ENCODE data around the gene LMAN2. TPM values are rescaled to one million over a fixed set of nuclear protein-coding genes. Genes with fewer than 3 reads are reported as not detected.

LMAN2 gene, protein sequence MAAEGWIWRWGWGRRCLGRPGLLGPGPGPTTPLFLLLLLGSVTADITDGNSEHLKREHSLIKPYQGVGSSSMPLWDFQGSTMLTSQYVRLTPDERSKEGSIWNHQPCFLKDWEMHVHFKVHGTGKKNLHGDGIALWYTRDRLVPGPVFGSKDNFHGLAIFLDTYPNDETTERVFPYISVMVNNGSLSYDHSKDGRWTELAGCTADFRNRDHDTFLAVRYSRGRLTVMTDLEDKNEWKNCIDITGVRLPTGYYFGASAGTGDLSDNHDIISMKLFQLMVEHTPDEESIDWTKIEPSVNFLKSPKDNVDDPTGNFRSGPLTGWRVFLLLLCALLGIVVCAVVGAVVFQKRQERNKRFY
- polyA plus RNA-seq (2013, experiment 1 of 2) = 179 TPM
- 188 TPM for polyA plus RNA-seq (2013, experiment 2 of 2)

DNA sequence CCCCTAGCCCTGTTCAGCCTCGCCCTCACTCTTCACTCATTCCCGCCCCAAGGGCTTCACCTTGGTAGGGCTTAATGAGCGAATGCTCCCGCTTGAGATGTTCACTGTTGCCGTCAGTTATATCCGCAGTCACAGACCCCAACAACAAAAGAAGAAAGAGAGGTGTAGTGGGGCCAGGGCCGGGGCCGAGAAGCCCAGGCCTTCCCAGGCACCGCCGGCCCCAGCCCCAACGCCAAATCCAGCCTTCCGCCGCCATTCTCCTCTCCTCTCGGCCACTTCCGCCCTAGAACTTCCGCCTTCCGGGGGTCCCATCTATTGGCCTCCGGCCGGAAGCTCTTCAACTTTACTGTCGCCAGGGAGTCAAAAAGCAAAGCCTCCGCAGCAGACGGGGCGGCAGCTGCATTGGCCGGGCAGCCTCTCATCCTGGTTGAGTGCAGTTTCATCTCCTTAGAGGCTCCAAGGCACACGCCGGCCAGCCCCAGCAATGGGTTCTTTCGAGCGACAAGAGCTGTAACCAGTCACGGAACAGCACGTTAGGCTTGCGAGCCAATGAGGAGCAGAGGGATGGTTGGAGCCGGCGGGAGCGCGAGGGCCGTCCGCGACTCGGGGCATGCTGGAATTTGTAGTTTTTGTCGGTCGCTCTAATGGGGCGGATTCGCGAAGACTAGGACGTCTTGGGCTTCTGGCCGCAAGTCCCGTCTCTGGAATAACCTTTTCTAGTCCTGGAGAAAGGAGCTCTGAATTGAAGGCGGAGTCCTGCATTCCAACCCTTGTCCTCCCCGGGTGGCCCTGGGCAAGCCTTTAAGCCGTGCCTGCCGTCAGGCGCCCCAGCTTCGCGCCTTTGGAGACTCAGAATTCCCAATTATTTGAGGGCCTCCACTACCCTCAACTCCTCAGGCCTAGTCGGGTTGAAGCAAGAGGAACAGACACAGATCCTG lies at the start of gene LMAN2:
Gene LMAN2 (minus strand): TSS at position 277 of the 938 bp plus-strand sequence. CDS start 21 bp downstream, at position 256.
- H3K9ac ChIP-seq (ENCODE audit: low read length) = peak within 1 kb of the TSS; percentile 96
- DNase-seq = peak; percentile 98
- peak within 1 kb of the TSS; percentile 75 for H4K5ac ChIP-seq (ENCODE audit: low read length)
- peak within 1 kb of the TSS; percentile 43 for H3K18ac ChIP-seq (ENCODE audit: low read length)
- H3K79me1 ChIP-seq (ENCODE audit: low read length) = peaks cover 24% of the 10 kb centered on the region
- peak within 1 kb of the TSS; percentile 99 for H3K56ac ChIP-seq (ENCODE audit: low read length)
- peak within 1 kb of the TSS; percentile 74 for H3K23ac ChIP-seq (ENCODE audit: low read length)
- H2BK15ac ChIP-seq (replicated peaks; ENCODE audit: low read depth) = no peak within 1 kb of the TSS
- peak within 1 kb of the TSS; percentile 99 for H3K4me3 ChIP-seq (ENCODE audit: low read length)
- peaks cover 33% of the 10 kb centered on the region for H3K79me2 ChIP-seq (ENCODE audit: control insufficient read depth, insufficient read depth, low read length)
- H3K4me1 ChIP-seq (ENCODE audit: control insufficient read depth, low read depth, low read length) = peaks cover 4% of the 10 kb centered on the region
- peak within 1 kb of the TSS; percentile 27 for H2BK5ac ChIP-seq (ENCODE audit: low read length)
- peak within 1 kb of the TSS; percentile 97 for H2AK5ac ChIP-seq (ENCODE audit: low read length)
- no peak within 1 kb of the TSS for H2BK120ac ChIP-seq (ENCODE audit: low read depth, low read length)
- no peaks in the 10 kb centered on the region for H3K27me3 ChIP-seq (ENCODE audit: insufficient read depth, low read length, poor library complexity)
- H3K27ac ChIP-seq (ENCODE audit: low read depth, low read length) = peak within 1 kb of the TSS; percentile 91
- WGBS (ENCODE audit: extremely low coverage, insufficient coverage, low lambda C conversion rate) = no CpG with 5 or more reads among the region's 55 CpGs
- H3K36me3 ChIP-seq (ENCODE audit: control insufficient read depth, insufficient read depth, low read length) = no peaks in the 10 kb centered on the region
- no peak within 1 kb of the TSS for H4K8ac ChIP-seq (ENCODE audit: low read depth, low read length)
- H3K4ac ChIP-seq (ENCODE audit: low read depth, low read length) = peak within 1 kb of the TSS; percentile 56
- H3K4me2 ChIP-seq (ENCODE audit: low read length) = peak within 1 kb of the TSS; percentile 98

DNA sequence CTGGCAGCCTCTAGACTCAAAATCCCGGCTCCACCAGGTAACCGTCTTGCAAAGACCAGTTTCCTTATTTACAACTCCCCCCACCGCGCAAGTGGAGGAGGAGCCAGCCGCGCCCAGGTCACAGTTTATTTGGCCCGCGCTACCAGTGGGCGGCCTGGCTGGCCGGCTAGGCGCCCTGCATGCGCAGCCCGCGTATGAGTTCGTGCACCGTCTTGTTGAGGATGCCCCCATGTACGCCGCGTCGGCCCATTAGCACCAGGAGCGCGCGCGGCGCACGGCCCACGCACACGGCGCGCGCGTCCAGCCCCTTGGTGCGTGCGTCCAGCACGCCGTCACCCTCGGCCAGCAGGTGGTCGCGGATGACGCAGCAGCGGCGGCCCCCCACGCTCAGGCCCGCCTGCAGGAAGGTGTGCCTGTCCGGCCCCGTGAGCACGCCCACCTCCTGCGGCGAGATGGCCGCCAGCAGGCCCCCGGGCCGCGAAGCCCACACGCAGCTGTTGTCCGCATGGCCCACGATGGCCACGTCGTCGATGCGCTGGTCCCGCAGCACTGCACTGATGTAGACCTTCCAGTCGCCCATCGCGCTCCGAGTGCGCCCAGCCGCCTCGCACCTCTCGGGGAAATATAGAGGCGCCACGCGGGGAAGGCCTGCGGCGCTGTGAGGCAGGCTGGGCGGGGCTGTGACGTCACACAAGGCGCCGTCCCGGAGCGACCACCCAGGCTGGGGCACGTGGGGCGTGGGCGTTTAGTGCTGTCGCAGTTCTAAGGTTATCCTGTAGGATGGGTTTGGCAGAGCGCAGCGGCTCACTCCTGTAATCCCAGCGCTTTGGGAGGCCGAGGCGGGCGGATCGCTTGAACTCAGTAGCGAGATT lies 48.8 kb upstream of the LMAN2 start, which contains the start of gene PFN3:
Gene PFN3 (minus strand): TSS at position 665 of the 872 bp plus-strand sequence. CDS start 85 bp downstream, at position 580.
- Histone ChIP-seq H3K23ac (ENCODE audit: low read length) (no peak within 1 kb of the TSS), H4K5ac (ENCODE audit: low read length) (no peak within 1 kb of the TSS)
- DNase-seq = no peak

DNA sequence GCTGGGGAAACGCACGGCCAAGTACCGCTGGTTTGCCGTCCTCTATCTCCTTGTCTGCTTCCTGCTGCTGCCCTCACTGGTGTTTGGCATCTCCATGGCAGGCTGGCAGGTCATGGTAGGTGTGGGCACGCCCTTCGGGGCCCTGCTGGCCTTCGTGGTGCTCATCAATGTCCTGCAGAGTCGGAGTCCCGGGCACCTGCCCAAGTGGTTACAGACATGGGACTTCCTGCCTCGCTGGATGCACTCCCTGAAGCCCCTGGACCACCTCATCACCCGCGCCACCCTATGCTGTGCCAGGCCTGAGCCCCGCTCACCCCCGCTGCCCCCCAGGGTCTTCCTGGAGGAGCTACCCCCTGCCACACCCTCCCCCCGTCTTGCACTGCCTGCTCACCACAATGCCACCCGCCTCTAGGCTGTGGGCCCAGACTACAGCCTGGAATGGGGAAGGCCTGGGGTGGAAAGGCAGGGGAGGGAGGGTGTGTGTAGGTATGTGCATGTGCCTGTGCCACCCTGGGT lies 46.5 kb upstream of the LMAN2 start:
- Histone ChIP-seq H3K23ac (ENCODE audit: low read length) (no peak overlapping the region), H3K4me3 (ENCODE audit: low read length) (no peak overlapping the region), H2AK5ac (ENCODE audit: low read length) (no peak overlapping the region), H3K4ac (ENCODE audit: low read depth, low read length) (no peak overlapping the region), H3K4me2 (ENCODE audit: low read length) (no peak overlapping the region), H3K79me2 (ENCODE audit: control insufficient read depth, insufficient read depth, low read length) (no peaks in the 10 kb centered on the region), H3K79me1 (ENCODE audit: low read length) (no peaks in the 10 kb centered on the region), H3K4me1 (ENCODE audit: control insufficient read depth, low read depth, low read length) (no peaks in the 10 kb centered on the region), H2BK5ac (ENCODE audit: low read length) (no peak overlapping the region), H3K56ac (ENCODE audit: low read length) (no peak overlapping the region), H2BK15ac (replicated peaks; ENCODE audit: low read depth) (no peak overlapping the region), H3K27ac (ENCODE audit: low read depth, low read length) (no peak overlapping the region), H3K27me3 (ENCODE audit: insufficient read depth, low read length, poor library complexity) (peaks cover 2% of the 10 kb centered on the region), H4K8ac (ENCODE audit: low read depth, low read length) (no peak overlapping the region), H3K36me3 (ENCODE audit: control insufficient read depth, insufficient read depth, low read length) (no peaks in the 10 kb centered on the region), H2BK120ac (ENCODE audit: low read depth, low read length) (no peak overlapping the region), H3K9ac (ENCODE audit: low read length) (no peak overlapping the region), H3K18ac (ENCODE audit: low read length) (no peak overlapping the region), H4K5ac (ENCODE audit: low read length) (no peak overlapping the region)
- no peak for DNase-seq
- no CpG with 5 or more reads among the region's 16 CpGs for WGBS (ENCODE audit: extremely low coverage, insufficient coverage, low lambda C conversion rate)

More for the DNA sequence above, 48.8 kb upstream of the LMAN2 start, which contains the start of gene PFN3:
- Histone ChIP-seq H3K36me3 (ENCODE audit: control insufficient read depth, insufficient read depth, low read length) (no peaks in the 10 kb centered on the region), H3K79me1 (ENCODE audit: low read length) (no peaks in the 10 kb centered on the region), H3K4me3 (ENCODE audit: low read length) (no peak within 1 kb of the TSS), H3K27me3 (ENCODE audit: insufficient read depth, low read length, poor library complexity) (peaks cover 2% of the 10 kb centered on the region), H3K18ac (ENCODE audit: low read length) (no peak within 1 kb of the TSS), H4K8ac (ENCODE audit: low read depth, low read length) (no peak within 1 kb of the TSS), H2AK5ac (ENCODE audit: low read length) (no peak within 1 kb of the TSS), H3K4me2 (ENCODE audit: low read length) (no peak within 1 kb of the TSS), H3K27ac (ENCODE audit: low read depth, low read length) (no peak within 1 kb of the TSS), H2BK120ac (ENCODE audit: low read depth, low read length) (no peak within 1 kb of the TSS), H2BK5ac (ENCODE audit: low read length) (no peak within 1 kb of the TSS), H2BK15ac (replicated peaks; ENCODE audit: low read depth) (no peak within 1 kb of the TSS), H3K9ac (ENCODE audit: low read length) (no peak within 1 kb of the TSS), H3K4me1 (ENCODE audit: control insufficient read depth, low read depth, low read length) (no peaks in the 10 kb centered on the region), H3K4ac (ENCODE audit: low read depth, low read length) (no peak within 1 kb of the TSS), H3K79me2 (ENCODE audit: control insufficient read depth, insufficient read depth, low read length) (no peaks in the 10 kb centered on the region), H3K56ac (ENCODE audit: low read length) (peak within 1 kb of the TSS; percentile 7)
- no CpG with 5 or more reads among the region's 92 CpGs for WGBS (ENCODE audit: extremely low coverage, insufficient coverage, low lambda C conversion rate)

DNA sequence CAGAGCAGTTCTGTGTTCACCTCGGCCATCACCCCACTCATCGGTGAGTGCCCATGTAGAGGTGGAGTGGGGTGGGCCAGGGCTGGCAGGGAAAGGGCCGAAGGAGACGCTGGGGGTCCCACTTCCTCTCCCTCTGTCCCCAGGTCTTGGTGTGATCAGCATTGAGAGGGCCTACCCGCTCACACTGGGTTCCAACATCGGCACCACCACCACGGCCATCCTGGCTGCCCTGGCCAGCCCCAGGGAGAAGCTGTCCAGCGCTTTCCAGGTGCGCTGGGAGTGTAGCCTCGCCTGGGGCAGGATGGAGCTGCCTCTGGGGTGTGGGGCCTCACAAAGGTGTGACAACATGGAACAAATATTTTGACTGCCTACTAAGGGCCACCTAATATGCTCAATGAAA lies 45.3 kb upstream of the LMAN2 start:
- WGBS (ENCODE audit: extremely low coverage, insufficient coverage, low lambda C conversion rate) = no CpG with 5 or more reads among the region's 10 CpGs

DNA sequence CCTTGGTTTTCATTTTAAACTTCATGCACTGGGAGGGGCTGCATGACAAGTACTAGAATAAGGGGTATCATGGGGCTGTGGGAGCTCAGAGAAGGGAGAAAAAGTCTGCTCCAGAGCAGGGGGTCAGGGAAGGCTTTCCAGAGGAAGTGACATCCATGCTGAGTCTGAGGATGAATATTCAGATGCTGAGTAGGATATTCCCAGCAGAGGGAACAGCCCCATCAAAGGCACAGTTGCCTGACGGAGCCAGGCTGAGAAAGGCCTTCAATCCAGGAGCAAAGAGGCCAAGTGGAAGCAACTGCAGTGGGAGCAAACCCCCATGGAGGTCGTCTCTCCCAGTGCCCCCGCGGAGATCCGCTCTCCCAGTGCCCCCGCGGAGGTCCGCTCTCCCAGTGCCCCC lies 44.6 kb upstream of the LMAN2 start:
- Histone ChIP-seq H3K4me1 (ENCODE audit: control insufficient read depth, low read depth, low read length) (no peaks in the 10 kb centered on the region), H4K5ac (ENCODE audit: low read length) (no peak overlapping the region), H3K4ac (ENCODE audit: low read depth, low read length) (no peak overlapping the region), H2BK120ac (ENCODE audit: low read depth, low read length) (no peak overlapping the region), H4K8ac (ENCODE audit: low read depth, low read length) (no peak overlapping the region), H3K79me1 (ENCODE audit: low read length) (no peaks in the 10 kb centered on the region), H3K27ac (ENCODE audit: low read depth, low read length) (no peak overlapping the region), H2BK5ac (ENCODE audit: low read length) (no peak overlapping the region), H3K56ac (ENCODE audit: low read length) (no peak overlapping the region), H2AK5ac (ENCODE audit: low read length) (no peak overlapping the region), H3K18ac (ENCODE audit: low read length) (no peak overlapping the region), H3K79me2 (ENCODE audit: control insufficient read depth, insufficient read depth, low read length) (no peaks in the 10 kb centered on the region), H2BK15ac (replicated peaks; ENCODE audit: low read depth) (no peak overlapping the region), H3K9ac (ENCODE audit: low read length) (no peak overlapping the region), H3K27me3 (ENCODE audit: insufficient read depth, low read length, poor library complexity) (no peaks in the 10 kb centered on the region), H3K36me3 (ENCODE audit: control insufficient read depth, insufficient read depth, low read length) (no peaks in the 10 kb centered on the region), H3K4me3 (ENCODE audit: low read length) (no peak overlapping the region), H3K4me2 (ENCODE audit: low read length) (no peak overlapping the region), H3K23ac (ENCODE audit: low read length) (no peak overlapping the region)
- no peak for DNase-seq
- no CpG with 5 or more reads among the region's 8 CpGs for WGBS (ENCODE audit: extremely low coverage, insufficient coverage, low lambda C conversion rate)

More for the DNA sequence above, 45.3 kb upstream of the LMAN2 start:
- Histone ChIP-seq H3K36me3 (ENCODE audit: control insufficient read depth, insufficient read depth, low read length) (no peaks in the 10 kb centered on the region), H3K27ac (ENCODE audit: low read depth, low read length) (no peak overlapping the region), H3K27me3 (ENCODE audit: insufficient read depth, low read length, poor library complexity) (peaks cover 2% of the 10 kb centered on the region), H3K4me1 (ENCODE audit: control insufficient read depth, low read depth, low read length) (no peaks in the 10 kb centered on the region), H2BK15ac (replicated peaks; ENCODE audit: low read depth) (no peak overlapping the region), H4K5ac (ENCODE audit: low read length) (no peak overlapping the region), H3K9ac (ENCODE audit: low read length) (no peak overlapping the region), H3K79me1 (ENCODE audit: low read length) (no peaks in the 10 kb centered on the region), H2BK5ac (ENCODE audit: low read length) (no peak overlapping the region), H3K79me2 (ENCODE audit: control insufficient read depth, insufficient read depth, low read length) (no peaks in the 10 kb centered on the region), H4K8ac (ENCODE audit: low read depth, low read length) (no peak overlapping the region), H3K4me2 (ENCODE audit: low read length) (no peak overlapping the region), H2BK120ac (ENCODE audit: low read depth, low read length) (no peak overlapping the region), H3K23ac (ENCODE audit: low read length) (no peak overlapping the region), H3K4me3 (ENCODE audit: low read length) (no peak overlapping the region), H3K18ac (ENCODE audit: low read length) (no peak overlapping the region), H3K56ac (ENCODE audit: low read length) (peak overlapping the region; percentile 15), H2AK5ac (ENCODE audit: low read length) (no peak overlapping the region), H3K4ac (ENCODE audit: low read depth, low read length) (no peak overlapping the region)
- DNase-seq = no peak
